Right renal cortex interstitium (tissue), 3 donors: ENCODE measurements around the gene WSCD1. TPM values are rescaled to one million over a fixed set of nuclear protein-coding genes. Genes with fewer than 3 reads are reported as not detected.

Experiments used
- DNase-seq, 3 donors: peaks; one replicate each; pipeline ENCODE4 v3.0.0-alpha.2; 2013; ENCODE audit warnings: low read depth in 3 of 3, low spot score in 2 of 3
- polyA plus RNA-seq, 3 donors: library from polyadenylated mRNA; unstranded; fragments of 120-200 nt; gene quantifications; one replicate each; pipeline ENCODE4 v1.2.1, GENCODE V29; 2013; ENCODE audit not compliant: insufficient read length in 3 of 3

The WSCD1 gene
- polyA plus RNA-seq = 10 to 100 TPM; 13.4 to 16.5 (median 14.6) TPM

GRCh38 chr17:6069539-6070429, at the start of gene WSCD1:
TSS of gene WSCD1 (plus strand) at chr17:6070379. CDS start at chr17:6080659, 10,280 bp downstream.
- DNase-seq = no peak

- no peak for DNase-seq
These were observed 49.2 kb upstream of the WSCD1 start for GRCh38 chr17:6021011-6021400.

GRCh38 chr17:6021627-6022026, 48.6 kb upstream of the WSCD1 start:
- DNase-seq = no peak

GRCh38 chr17:6023036-6023831, 46.9 kb upstream of the WSCD1 start:
- no peak for DNase-seq

GRCh38 chr17:6024576-6024975, 45.6 kb upstream of the WSCD1 start:
- DNase-seq = no peak

GRCh38 chr17:6027342-6028024, 42.7 kb upstream of the WSCD1 start:
- no peak for DNase-seq

GRCh38 chr17:6028294-6028693, 41.9 kb upstream of the WSCD1 start:
- no peak for DNase-seq

GRCh38 chr17:6035801-6036394, 34.3 kb upstream of the WSCD1 start:
- DNase-seq = no peak

GRCh38 chr17:6040504-6040903, 29.7 kb upstream of the WSCD1 start:
- no peak for DNase-seq

GRCh38 chr17:6041246-6041645, 28.9 kb upstream of the WSCD1 start:
- no peak for DNase-seq

GRCh38 chr17:6043405-6043804, 26.8 kb upstream of the WSCD1 start:
- DNase-seq = no peak

- no peak for DNase-seq
These were observed 25.9 kb upstream of the WSCD1 start for GRCh38 chr17:6044261-6044660.

GRCh38 chr17:6045621-6046357, 24.4 kb upstream of the WSCD1 start:
- DNase-seq = no peak

GRCh38 chr17:6046431-6046830, 23.7 kb upstream of the WSCD1 start:
- DNase-seq = no peak

GRCh38 chr17:6046931-6047330, 23.2 kb upstream of the WSCD1 start:
- no peak for DNase-seq

- no peak for DNase-seq
These were observed 22.2 kb upstream of the WSCD1 start for GRCh38 chr17:6047966-6048365.

GRCh38 chr17:6048486-6048885, 21.7 kb upstream of the WSCD1 start:
- DNase-seq = no peak

- no peak for DNase-seq
These were observed 17.3 kb upstream of the WSCD1 start for GRCh38 chr17:6052926-6053325.

- DNase-seq = no peak
These were observed 15.8 kb upstream of the WSCD1 start for GRCh38 chr17:6054372-6054771.

- DNase-seq = no peak
These were observed 14.1 kb upstream of the WSCD1 start for GRCh38 chr17:6056104-6056503.
